GM06990 (cell line): ENCODE results near the gene CCL15.

ENCODE experiments used
- DNase-seq: peaks from one replicate; pipeline ENCODE4 v3.0.0-alpha.2; 2011; ENCODE audit not compliant: insufficient read length; ENCODE audit errors: extremely low read depth
- H3K27me3 ChIP-seq: replicated peaks from 2 replicates; pipeline ENCODE4 v1.6.0; 2011; ENCODE audit warnings: low read length; ENCODE audit not compliant: control insufficient read depth, insufficient read depth
- H3K36me3 ChIP-seq: 2 replicates; pipeline ENCODE4 v1.5.1; 2011; ENCODE audit warnings: low read length; ENCODE audit not compliant: control insufficient read depth, insufficient read depth
- H3K4me3 ChIP-seq: replicated peaks from 2 replicates; pipeline ENCODE4 v1.5.1; 2011; ENCODE audit warnings: low read depth, mild to moderate bottlenecking, control low read depth, low read length
- TF ChIP-seq, protein P1 (sequence below): IDR thresholded peaks from 2 replicates; pipeline ENCODE4 v1.5.1; 2011; ENCODE audit warnings: low read length, control low read depth, mild to moderate bottlenecking, inconsistent platforms; ENCODE audit not compliant: insufficient read depth, poor library complexity, severe bottlenecking

The CCL15 gene

GRCh38 chr17:35981246-35981645 is 20.1 kb downstream of the CCL15 start, which contains the start of gene CCL16:
CCL16 (minus strand) TSS chr17:35981497; CDS start chr17:35981420, 77 bp downstream.
- no peaks in the 10 kb centered on the region for H3K36me3 ChIP-seq
- H3K27me3 ChIP-seq = no peaks in the 10 kb centered on the region
- no peak within 1 kb of the TSS for H3K4me3 ChIP-seq
- TF ChIP-seq, protein P1, sequence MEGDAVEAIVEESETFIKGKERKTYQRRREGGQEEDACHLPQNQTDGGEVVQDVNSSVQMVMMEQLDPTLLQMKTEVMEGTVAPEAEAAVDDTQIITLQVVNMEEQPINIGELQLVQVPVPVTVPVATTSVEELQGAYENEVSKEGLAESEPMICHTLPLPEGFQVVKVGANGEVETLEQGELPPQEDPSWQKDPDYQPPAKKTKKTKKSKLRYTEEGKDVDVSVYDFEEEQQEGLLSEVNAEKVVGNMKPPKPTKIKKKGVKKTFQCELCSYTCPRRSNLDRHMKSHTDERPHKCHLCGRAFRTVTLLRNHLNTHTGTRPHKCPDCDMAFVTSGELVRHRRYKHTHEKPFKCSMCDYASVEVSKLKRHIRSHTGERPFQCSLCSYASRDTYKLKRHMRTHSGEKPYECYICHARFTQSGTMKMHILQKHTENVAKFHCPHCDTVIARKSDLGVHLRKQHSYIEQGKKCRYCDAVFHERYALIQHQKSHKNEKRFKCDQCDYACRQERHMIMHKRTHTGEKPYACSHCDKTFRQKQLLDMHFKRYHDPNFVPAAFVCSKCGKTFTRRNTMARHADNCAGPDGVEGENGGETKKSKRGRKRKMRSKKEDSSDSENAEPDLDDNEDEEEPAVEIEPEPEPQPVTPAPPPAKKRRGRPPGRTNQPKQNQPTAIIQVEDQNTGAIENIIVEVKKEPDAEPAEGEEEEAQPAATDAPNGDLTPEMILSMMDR = no peak
- DNase-seq = no peak

GRCh38 chr17:35978346-35978745 is 23.0 kb downstream of the CCL15 start:
- Histone ChIP-seq H3K36me3 (no peaks in the 10 kb centered on the region), H3K4me3 (no peak overlapping the region), H3K27me3 (no peaks in the 10 kb centered on the region)
- TF ChIP-seq, protein P1 = no peak
- no peak for DNase-seq

GRCh38 chr17:35977509-35977908 is 23.8 kb downstream of the CCL15 start:
- H3K36me3 ChIP-seq = no peaks in the 10 kb centered on the region
- H3K4me3 ChIP-seq = no peak overlapping the region
- no peaks in the 10 kb centered on the region for H3K27me3 ChIP-seq
- TF ChIP-seq, protein P1 = no peak
- no peak for DNase-seq

DNA sequence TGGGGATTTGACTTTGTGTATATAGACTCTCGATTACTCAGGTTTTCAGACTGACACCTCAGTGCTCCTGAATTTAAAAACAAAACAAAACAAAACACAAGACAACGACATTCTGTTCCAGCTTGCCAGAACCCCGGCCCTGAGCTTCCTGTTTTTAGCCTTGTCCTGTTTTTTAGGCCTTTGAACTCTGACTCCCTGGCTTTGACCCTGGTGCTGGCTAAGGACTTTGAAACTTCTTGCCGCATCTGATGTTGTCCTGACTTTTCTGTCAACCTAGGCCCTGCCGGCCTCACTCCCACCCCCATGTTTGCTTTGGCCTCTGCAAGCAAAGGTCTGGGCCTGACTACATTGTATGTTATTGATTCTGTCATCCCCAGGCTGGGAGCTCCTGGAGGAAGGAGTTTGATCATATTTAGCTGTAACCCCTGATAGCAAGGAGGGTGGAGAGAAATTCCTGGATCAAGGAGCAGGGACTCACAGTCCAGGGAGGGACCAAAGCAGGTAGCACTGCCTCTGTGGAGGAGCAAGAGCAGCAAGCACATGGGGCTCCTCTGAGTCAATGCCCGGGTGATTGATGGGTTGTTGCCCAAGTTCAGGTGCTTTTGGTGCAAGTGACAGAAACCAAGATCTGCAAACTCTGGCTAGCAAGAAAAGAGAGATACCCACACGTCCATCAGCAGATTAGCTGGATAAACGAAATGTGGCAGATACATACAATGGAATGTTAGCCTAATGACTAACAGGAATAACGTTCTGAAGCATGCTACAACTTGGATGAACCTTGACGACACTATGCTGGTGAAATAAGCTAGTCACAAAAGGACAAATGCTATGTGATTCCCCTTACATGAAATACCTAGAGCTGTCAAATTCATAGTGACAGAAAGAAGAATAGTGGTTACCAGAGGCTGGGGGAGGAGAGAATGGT is 27.8 kb downstream of the CCL15 start:
- TF ChIP-seq, protein P1 = no peak
- Histone ChIP-seq H3K27me3 (no peaks in the 10 kb centered on the region), H3K4me3 (no peak overlapping the region), H3K36me3 (no peaks in the 10 kb centered on the region)
- DNase-seq = no peak

DNA sequence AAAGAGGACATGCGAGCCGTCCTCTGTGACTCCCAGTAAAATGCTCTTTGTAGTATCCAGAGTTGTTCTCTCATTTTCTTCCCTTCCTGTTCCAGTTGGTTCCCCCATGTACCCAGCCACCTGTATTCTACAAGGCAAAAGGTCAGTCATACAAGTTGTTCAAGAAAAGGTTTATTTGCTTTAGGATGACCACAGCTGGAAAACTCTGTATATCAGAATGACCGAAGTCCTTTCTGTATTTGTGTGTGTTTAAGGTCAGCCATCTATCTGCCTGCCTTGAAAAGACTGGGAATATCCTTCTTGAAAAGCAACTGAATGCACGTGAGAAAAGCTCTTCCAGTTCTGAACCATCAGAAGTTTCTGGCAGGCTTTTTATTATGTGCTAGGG is 28.4 kb downstream of the CCL15 start:
- TF ChIP-seq, protein P1 = no peak
- no peaks in the 10 kb centered on the region for H3K27me3 ChIP-seq
- no peak overlapping the region for H3K4me3 ChIP-seq
- H3K36me3 ChIP-seq = no peaks in the 10 kb centered on the region
- no peak for DNase-seq
